Endothelial cell (in vitro differentiated cells): ENCODE results near the gene ADCY9. TPM values are rescaled to one million over a fixed set of nuclear protein-coding genes. Genes with fewer than 3 reads are reported as not detected.
"Not testable (repeated sequence)": the region's sequence is repeated elsewhere in the genome, so short reads cannot be mapped to it uniquely, and the experiment has no call there.

Source experiments
- DNase-seq: peaks from one replicate; pipeline ENCODE4 v3.0.0; 2021; ENCODE audit warnings: low spot score
- H3K27ac Mint-ChIP-seq: one replicate; pipeline ENCODE4 v1.8.0; 2021; ENCODE audit warnings: mixed read lengths, inconsistent platforms; ENCODE audit not compliant: unreplicated experiment
- H3K27me3 Mint-ChIP-seq: one replicate; pipeline ENCODE4 v1.8.0; 2021; ENCODE audit warnings: mild to moderate bottlenecking, moderate library complexity, mixed read lengths, inconsistent platforms; ENCODE audit not compliant: unreplicated experiment
- H3K36me3 Mint-ChIP-seq: one replicate; pipeline ENCODE4 v1.8.0; 2021; ENCODE audit warnings: mild to moderate bottlenecking, low read depth, mixed read lengths, inconsistent platforms; ENCODE audit not compliant: unreplicated experiment
- H3K4me1 Mint-ChIP-seq: one replicate; pipeline ENCODE4 v1.8.0; 2021; ENCODE audit warnings: mild to moderate bottlenecking, mixed read lengths, inconsistent platforms; ENCODE audit not compliant: unreplicated experiment
- H3K4me3 Mint-ChIP-seq: one replicate; pipeline ENCODE4 v1.8.0; 2021; ENCODE audit warnings: mild to moderate bottlenecking, mixed read lengths, inconsistent platforms; ENCODE audit not compliant: unreplicated experiment
- H3K9me3 Mint-ChIP-seq: one replicate; pipeline ENCODE4 v1.8.0; 2021; ENCODE audit warnings: mixed read lengths, inconsistent platforms; ENCODE audit not compliant: unreplicated experiment
- CTCF ChIP-seq: fragments of 200-600 bp; sonication (generic); IDR thresholded peaks from one replicate; pipeline ENCODE4 v1.5.0; 2021; ENCODE audit warnings: antibody characterized with exemption; ENCODE audit not compliant: unreplicated experiment
- total RNA-seq: library from RNA; stranded (reverse); fragmentation: NEBNext Ultra II Directional; extraction: Animal tissue kit (Norgen Biotek cat#: 25700); gene quantifications from one replicate; pipeline ENCODE4 v1.2.1, GENCODE V29; 2021; ENCODE audit not compliant: unreplicated experiment

ADCY9 gene
- total RNA-seq, 1 donor from 2014 or later: 3.3 TPM

- peaks cover 2% of the 10 kb centered on the region for H3K27me3 Mint-ChIP-seq
- peaks cover 3% of the 10 kb centered on the region for H3K4me1 Mint-ChIP-seq
- no peak overlapping the region for H3K27ac Mint-ChIP-seq
- no peak for DNase-seq
- no peak overlapping the region for H3K4me3 Mint-ChIP-seq
- no peak for TF ChIP-seq CTCF
- H3K9me3 Mint-ChIP-seq: no peaks in the 10 kb centered on the region
- H3K36me3 Mint-ChIP-seq: no peaks in the 10 kb centered on the region
These were observed 167.8 kb downstream of the ADCY9 start for GRCh38 chr16:3948378-3948995.

- peaks cover 2% of the 10 kb centered on the region for H3K27me3 Mint-ChIP-seq
- no peak overlapping the region for H3K27ac Mint-ChIP-seq
- DNase-seq: no peak
- peaks cover 3% of the 10 kb centered on the region for H3K4me1 Mint-ChIP-seq
- H3K9me3 Mint-ChIP-seq: no peaks in the 10 kb centered on the region
- no peak overlapping the region for H3K4me3 Mint-ChIP-seq
- no peak for TF ChIP-seq CTCF
- no peaks in the 10 kb centered on the region for H3K36me3 Mint-ChIP-seq
These were observed 169.6 kb downstream of the ADCY9 start for GRCh38 chr16:3946604-3947180.

GRCh38 chr16:3945751-3946603 lies 170.3 kb downstream of the ADCY9 start:
- TF ChIP-seq CTCF: no peak
- peaks cover 2% of the 10 kb centered on the region for H3K27me3 Mint-ChIP-seq
- H3K4me3 Mint-ChIP-seq: no peak overlapping the region
- H3K36me3 Mint-ChIP-seq: no peaks in the 10 kb centered on the region
- H3K4me1 Mint-ChIP-seq: peaks cover 3% of the 10 kb centered on the region
- H3K9me3 Mint-ChIP-seq: no peaks in the 10 kb centered on the region
- no peak for DNase-seq
- no peak overlapping the region for H3K27ac Mint-ChIP-seq

GRCh38 chr16:3944457-3944856 lies 171.8 kb downstream of the ADCY9 start:
- DNase-seq, H3K4me1 Mint-ChIP-seq, H3K36me3 Mint-ChIP-seq, H3K4me3 Mint-ChIP-seq, H3K27ac Mint-ChIP-seq, H3K27me3 Mint-ChIP-seq, H3K9me3 Mint-ChIP-seq: not testable (repeated sequence)

- not testable (repeated sequence) for H3K36me3 Mint-ChIP-seq, H3K27ac Mint-ChIP-seq, H3K4me3 Mint-ChIP-seq, DNase-seq, H3K27me3 Mint-ChIP-seq, H3K4me1 Mint-ChIP-seq, H3K9me3 Mint-ChIP-seq
These were observed 174.1 kb downstream of the ADCY9 start for GRCh38 chr16:3942146-3942545.
